HuH-7 (cell line): ENCODE measurements around the gene CXCL13.
"Not testable (repeated sequence)": the region's sequence is repeated elsewhere in the genome, so short reads cannot be mapped to it uniquely, and the experiment has no call there.

Experiments used
- DNase-seq: peaks from one replicate; pipeline ENCODE4 v3.0.0; 2011; ENCODE audit warnings: low spot score

Gene CXCL13

GRCh38 chr4:77601614-77602187 lies 3.9 kb upstream of the CXCL13 start:
- no peak for DNase-seq

GRCh38 chr4:77613267-77613666 lies 7.6 kb downstream of the CXCL13 start:
- DNase-seq, result no peak

DNA sequence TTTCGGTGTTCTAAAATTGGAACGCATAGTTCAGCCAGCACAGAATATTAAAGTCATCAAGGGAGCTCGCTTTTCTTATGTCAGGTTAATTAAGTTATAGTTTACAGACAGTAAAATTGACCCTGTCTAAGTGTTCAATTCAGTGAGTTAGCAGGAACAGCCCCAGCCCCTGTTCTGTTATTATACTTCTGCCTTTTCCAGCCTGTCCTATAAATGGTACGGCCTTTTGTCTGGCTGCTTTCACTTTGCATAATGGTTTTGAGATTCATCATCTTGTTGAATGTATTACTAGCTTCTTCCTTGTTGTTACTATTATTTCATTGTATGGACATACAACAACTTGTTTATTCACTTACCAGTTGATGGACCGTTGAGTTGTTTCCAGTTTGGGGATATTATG lies 9.5 kb downstream of the CXCL13 start:
- DNase-seq, result no peak

DNA sequence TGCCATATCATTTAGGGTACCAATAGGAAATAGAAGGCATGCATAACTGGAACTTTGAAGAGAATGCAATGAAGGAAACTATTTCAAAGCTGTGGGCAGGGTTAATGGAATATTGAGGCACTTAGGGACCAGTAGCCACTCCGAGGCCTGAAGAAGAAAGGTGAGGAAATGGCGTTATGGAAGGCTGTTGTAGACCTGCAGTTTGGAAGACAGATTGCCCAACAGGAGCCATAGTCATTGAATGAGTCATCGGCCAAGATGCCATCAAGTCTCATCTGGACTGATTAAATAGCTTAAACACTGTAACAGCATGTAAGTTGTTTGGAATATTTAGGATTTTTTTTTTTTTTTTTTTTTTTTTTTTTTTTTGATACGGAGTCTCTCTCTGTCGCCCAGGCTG lies 11.6 kb downstream of the CXCL13 start:
- DNase-seq, result no peak

- DNase-seq, result peak; percentile 55
These were observed 13.0 kb downstream of the CXCL13 start for GRCh38 chr4:77618383-77619241.

DNA sequence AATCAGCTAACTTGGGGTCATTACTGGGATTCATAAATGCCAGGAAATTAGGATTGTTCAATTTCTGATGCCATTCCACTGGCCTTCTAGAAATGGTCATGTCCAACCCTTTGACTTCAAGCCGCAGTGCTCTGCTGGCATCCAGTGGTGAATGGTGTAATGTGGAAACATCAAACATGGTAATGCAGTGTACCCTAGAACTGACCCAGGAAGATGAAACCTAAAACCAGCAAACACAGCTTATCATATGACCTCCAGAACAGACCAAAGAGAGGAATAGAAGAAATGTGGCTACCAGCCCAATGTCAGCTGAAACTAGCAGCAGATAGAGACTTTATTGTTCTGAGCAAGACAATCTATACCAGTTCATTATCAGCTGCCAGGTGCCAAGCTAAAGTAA lies 13.8 kb downstream of the CXCL13 start:
- DNase-seq, result no peak

DNA sequence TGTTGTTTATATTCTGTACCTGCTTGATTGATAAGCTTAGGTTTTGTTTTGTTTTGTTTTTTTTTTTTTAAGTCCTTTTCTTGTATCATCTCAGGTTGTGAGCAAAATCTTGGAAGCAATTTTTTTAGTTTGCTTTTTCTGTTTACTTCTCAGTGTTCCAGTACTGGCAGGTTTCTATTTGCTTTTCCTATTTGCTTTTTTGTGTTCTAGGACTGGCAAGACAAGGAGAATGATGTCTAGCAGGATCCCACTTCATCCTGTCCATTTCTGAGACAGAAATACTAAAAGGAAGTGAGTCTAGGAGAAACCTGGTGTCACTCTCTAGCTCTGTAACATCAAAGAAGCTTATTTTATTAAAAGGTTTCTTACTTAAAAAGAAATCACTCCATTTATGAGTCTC lies 15.6 kb downstream of the CXCL13 start:
- DNase-seq, result no peak

- DNase-seq, result no peak
These were observed 17.5 kb downstream of the CXCL13 start for GRCh38 chr4:77623091-77623490.

GRCh38 chr4:77624213-77624612 lies 18.6 kb downstream of the CXCL13 start:
- no peak for DNase-seq

DNA sequence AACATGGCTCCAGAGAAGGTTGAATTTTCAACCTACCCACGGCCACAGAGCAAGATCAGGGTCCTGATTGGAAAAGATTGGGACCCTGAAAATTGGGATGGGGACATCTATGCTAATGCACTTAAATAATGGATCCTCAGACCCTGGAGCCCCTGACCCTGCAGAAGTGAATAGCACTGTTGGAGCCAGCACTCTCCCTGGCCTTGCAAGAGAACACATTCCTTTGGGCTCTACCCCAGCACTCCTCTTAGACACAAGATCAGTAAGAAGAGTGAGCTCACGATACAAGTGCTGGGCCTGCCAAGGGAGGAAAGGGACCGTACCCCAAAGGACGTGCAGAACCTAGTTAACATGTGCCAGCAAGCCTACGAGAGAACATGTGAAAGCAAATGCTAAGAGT lies 19.9 kb downstream of the CXCL13 start:
- no peak for DNase-seq

- DNase-seq, result no peak
These were observed 24.3 kb downstream of the CXCL13 start for GRCh38 chr4:77629885-77630284.

- no peak for DNase-seq
These were observed 25.7 kb downstream of the CXCL13 start for GRCh38 chr4:77631276-77631675.

GRCh38 chr4:77634132-77634785 lies 28.6 kb downstream of the CXCL13 start:
- DNase-seq, result no peak

- no peak for DNase-seq
These were observed 29.6 kb downstream of the CXCL13 start for GRCh38 chr4:77635246-77635645.

DNA sequence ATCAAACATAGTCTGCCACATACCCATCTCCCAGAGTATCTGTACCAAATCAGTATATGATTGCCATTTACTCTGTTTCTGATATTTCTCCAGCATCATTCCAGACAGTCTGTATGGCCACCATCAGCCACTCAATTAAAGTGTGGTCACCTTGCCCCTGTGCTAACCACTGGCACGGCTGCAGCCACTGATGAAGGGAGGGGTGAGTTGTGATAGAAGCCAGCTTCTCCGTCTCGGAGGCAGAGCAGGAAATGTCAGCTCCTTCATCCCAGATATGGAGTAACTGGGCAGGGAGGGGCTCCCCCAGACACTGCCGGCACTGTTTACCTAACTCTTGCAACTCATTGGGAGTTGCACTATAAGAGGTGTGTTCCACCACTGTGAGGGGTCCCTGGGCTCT lies 30.3 kb downstream of the CXCL13 start:
- DNase-seq, result no peak

GRCh38 chr4:77636902-77637301 lies 31.3 kb downstream of the CXCL13 start:
- DNase-seq, result no peak

GRCh38 chr4:77644069-77644468 lies 38.4 kb downstream of the CXCL13 start:
- not testable (repeated sequence) for DNase-seq

DNA sequence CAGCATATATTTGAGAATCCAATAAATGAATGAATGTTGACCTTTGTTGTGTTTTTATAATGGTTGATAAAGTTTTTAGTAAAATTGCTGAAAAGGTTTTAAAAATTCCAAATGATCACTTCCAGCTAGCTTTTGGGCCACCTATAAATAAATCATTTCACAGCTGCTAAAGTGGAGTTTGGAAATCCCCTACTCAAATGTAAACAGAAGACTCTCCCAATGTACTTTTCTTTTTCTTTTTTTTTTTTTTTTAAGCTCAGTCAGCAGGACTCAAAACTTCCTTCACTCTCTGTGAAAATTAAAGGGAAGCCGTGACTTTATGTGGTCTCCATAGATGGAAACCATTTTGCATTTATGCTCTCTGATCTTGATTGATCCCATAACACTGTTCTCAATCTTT lies 45.2 kb downstream of the CXCL13 start:
- no peak for DNase-seq

DNA sequence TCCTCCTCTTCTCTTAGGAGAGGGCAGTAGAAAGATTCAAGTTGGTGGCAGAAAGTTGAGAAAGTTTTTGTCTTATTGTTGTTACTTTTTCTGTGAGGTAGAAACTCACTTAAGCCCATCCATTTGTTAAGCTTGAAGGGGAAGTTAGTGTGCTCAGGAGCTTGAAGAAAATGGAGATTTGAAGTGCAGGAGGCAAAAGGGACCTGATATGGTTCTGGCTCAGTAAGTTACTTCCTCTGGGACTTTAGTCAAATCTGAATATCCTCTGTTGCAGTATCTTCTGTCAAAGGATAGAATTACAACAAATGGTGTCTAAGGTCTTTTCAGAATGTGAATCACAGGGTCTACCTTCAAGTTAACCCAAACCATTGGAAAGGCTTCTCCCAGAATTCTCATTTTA lies 46.2 kb downstream of the CXCL13 start:
- DNase-seq, result no peak

GRCh38 chr4:77652237-77652897 lies 46.7 kb downstream of the CXCL13 start:
- no peak for DNase-seq

DNA sequence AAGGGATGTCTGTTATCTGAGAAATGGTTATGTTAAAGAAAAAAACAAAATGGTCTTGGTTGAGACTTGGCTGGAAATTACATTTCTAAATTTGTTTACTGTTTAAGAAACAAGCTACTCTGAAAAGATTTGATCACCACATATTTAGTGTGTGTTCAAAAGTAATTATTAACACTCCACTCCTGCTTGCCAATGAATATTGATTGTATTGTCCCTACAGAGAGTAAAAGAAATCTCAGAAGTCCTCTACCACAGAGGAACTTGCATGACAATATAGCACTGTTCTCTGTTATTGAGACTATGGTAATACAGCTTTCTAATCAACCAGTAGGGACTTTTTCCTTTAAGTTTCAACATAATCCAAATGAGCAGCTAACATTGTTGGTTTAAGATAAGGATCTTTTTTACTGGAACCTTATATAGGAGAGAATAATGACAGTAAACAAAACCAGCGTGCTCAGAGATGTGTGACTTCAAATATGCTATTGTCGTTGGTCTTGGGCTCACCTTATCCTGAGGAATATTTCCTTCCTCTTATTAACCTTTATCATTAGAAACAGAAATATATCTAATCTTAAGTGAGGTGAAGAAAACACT lies 47.6 kb downstream of the CXCL13 start:
- no peak for DNase-seq

- DNase-seq, result not testable (repeated sequence)
These were observed 54.7 kb downstream of the CXCL13 start for GRCh38 chr4:77660318-77660717.
